HG03095 (cell line): ENCODE results near the gene GNG13.
"Not testable (repeated sequence)": the region's sequence is repeated elsewhere in the genome, so short reads cannot be mapped to it uniquely, and the experiment has no call there.

Experiments used
- ATAC-seq: cut with Tn5 transposase; IDR thresholded peaks from one replicate; pipeline ENCODE4 v1.9.1; 2021; ENCODE audit warnings: moderate library complexity; ENCODE audit not compliant: unreplicated experiment

GNG13 gene

GRCh38 chr16:799948-800833, at the start of gene GNG13:
Gene GNG13 (minus strand): TSS chr16:800734. CDS start chr16:799077, 1,657 bp downstream.
- no peak for ATAC-seq

GRCh38 chr16:848510-849253, 48.1 kb upstream of the GNG13 start:
- ATAC-seq: no peak

GRCh38 chr16:847681-848445, 47.3 kb upstream of the GNG13 start:
- ATAC-seq: no peak

GRCh38 chr16:847151-847550, 46.6 kb upstream of the GNG13 start:
- no peak for ATAC-seq

GRCh38 chr16:845351-845745, 44.8 kb upstream of the GNG13 start:
- ATAC-seq: no peak

GRCh38 chr16:844638-845350, 44.3 kb upstream of the GNG13 start:
- ATAC-seq: no peak

- no peak for ATAC-seq
These were observed 43.2 kb upstream of the GNG13 start for GRCh38 chr16:843771-844170.

- no peak for ATAC-seq
These were observed 42.4 kb upstream of the GNG13 start for GRCh38 chr16:842711-843560.

- ATAC-seq: no peak
These were observed 41.5 kb upstream of the GNG13 start for GRCh38 chr16:842061-842476.

GRCh38 chr16:841455-842060, 41.0 kb upstream of the GNG13 start:
- ATAC-seq: no peak

- no peak for ATAC-seq
These were observed 40.3 kb upstream of the GNG13 start for GRCh38 chr16:840561-841454.

- ATAC-seq: no peak
These were observed 39.3 kb upstream of the GNG13 start for GRCh38 chr16:839643-840408.

GRCh38 chr16:838741-839140, 38.2 kb upstream of the GNG13 start:
- ATAC-seq: no peak

GRCh38 chr16:836822-837221, 36.3 kb upstream of the GNG13 start:
- not testable (repeated sequence) for ATAC-seq

- no peak for ATAC-seq
These were observed 35.7 kb upstream of the GNG13 start for GRCh38 chr16:836221-836620.

- no peak for ATAC-seq
These were observed 34.8 kb upstream of the GNG13 start for GRCh38 chr16:835373-835772.

GRCh38 chr16:833411-833810, 32.9 kb upstream of the GNG13 start:
- ATAC-seq: no peak
